Neural cell (in vitro differentiated cells): ENCODE data around the gene SLC6A18. TPM values are rescaled to one million over a fixed set of nuclear protein-coding genes. Genes with fewer than 3 reads are reported as not detected.

Experiments used
- H2AFZ ChIP-seq: fragments of 200-600, 300-800 bp; sonication (generic), shearing (Covaris generic); 2 replicates; pipeline ENCODE4 v1.6.0; 2014; ENCODE audit warnings: low read depth, mild to moderate bottlenecking, antibody characterized with exemption, low read length, moderate library complexity
- H3F3A ChIP-seq: fragments of 200-600 bp; shearing (Covaris generic); 2 replicates; pipeline ENCODE4 v1.6.1; 2016; ENCODE audit warnings: mild to moderate bottlenecking, moderate library complexity, mixed read lengths, antibody characterized with exemption, low read length; ENCODE audit not compliant: insufficient read depth, poor library complexity, severe bottlenecking
- H3K27ac ChIP-seq: fragments of 200-600, 300-800 bp; sonication (generic), shearing (Covaris generic); 2 replicates; pipeline ENCODE4 v1.5.1; 2014; ENCODE audit warnings: mild to moderate bottlenecking, low read length, moderate library complexity
- H3K27me3 ChIP-seq: fragments of 300-800, 200-600 bp; sonication (generic), shearing (Covaris generic); 2 replicates; pipeline ENCODE4 v1.6.0; 2014; ENCODE audit warnings: mild to moderate bottlenecking, low read depth, low read length, moderate library complexity; ENCODE audit not compliant: insufficient read depth
- H3K36me3 ChIP-seq: fragments of 300-800, 200-600 bp; sonication (generic), shearing (Covaris generic); 2 replicates; pipeline ENCODE4 v1.5.1; 2014; ENCODE audit warnings: mild to moderate bottlenecking, antibody characterized with exemption, low read length, moderate library complexity; ENCODE audit not compliant: insufficient read depth
- H3K4me2 ChIP-seq: fragments of 300-800, 200-600 bp; sonication (generic), shearing (Covaris generic); 2 replicates; pipeline ENCODE4 v1.6.0; 2014; ENCODE audit warnings: mild to moderate bottlenecking, low read length
- H3K4me3 ChIP-seq: fragments of 300-800, 200-600 bp; sonication (generic), shearing (Covaris generic); 2 replicates; pipeline ENCODE4 v1.5.1; 2014; ENCODE audit warnings: mild to moderate bottlenecking, low read length, moderate library complexity
- H3K79me2 ChIP-seq: fragments of 200-600 bp; shearing (Covaris generic); replicated peaks from 2 replicates; pipeline ENCODE4 v1.6.0; 2014; ENCODE audit warnings: mild to moderate bottlenecking, low read length, moderate library complexity; ENCODE audit not compliant: insufficient read depth
- H3K9ac ChIP-seq: fragments of 300-800, 200-600 bp; sonication (generic), shearing (Covaris generic); 2 replicates; pipeline ENCODE4 v1.6.1; 2016; ENCODE audit warnings: mild to moderate bottlenecking, low read length, mixed read lengths
- H3K9me2 ChIP-seq: fragments of 200-600 bp; shearing (Covaris generic); 2 replicates; pipeline ENCODE4 v1.6.1; 2016; ENCODE audit warnings: mild to moderate bottlenecking, low read length, mixed read lengths; ENCODE audit not compliant: insufficient read depth
- H3K9me3 ChIP-seq: fragments of 200-600, 300-800 bp; sonication (generic), shearing (Covaris generic); 2 replicates; pipeline ENCODE4 v1.6.1; 2016; ENCODE audit warnings: mild to moderate bottlenecking, mixed run types, low read length, moderate library complexity, mixed read lengths
- H4K20me1 ChIP-seq: fragments of 200-600 bp; shearing (Covaris generic); 2 replicates; pipeline ENCODE4 v1.6.1; 2016; ENCODE audit warnings: mild to moderate bottlenecking, mixed run types; ENCODE audit not compliant: insufficient read depth
- CTCF ChIP-seq: fragments of 450-650 bp; IDR thresholded peaks from 2 replicates; pipeline ENCODE4 v1.5.1; 2014; ENCODE audit warnings: antibody characterized with exemption, mild to moderate bottlenecking, moderate library complexity; ENCODE audit not compliant: poor library complexity, severe bottlenecking
- EP300 ChIP-seq: fragments of 450-650 bp; conservative IDR thresholded peaks from 2 replicates; pipeline ENCODE4 v1.6.1; 2014; ENCODE audit warnings: antibody characterized with exemption, mild to moderate bottlenecking, moderate library complexity; ENCODE audit not compliant: poor library complexity, severe bottlenecking
- EZH2 ChIP-seq: fragments of 200-600, 300-800 bp; shearing (Covaris generic), sonication (generic); IDR thresholded peaks from 2 replicates; pipeline ENCODE4 v1.6.1; 2014; ENCODE audit warnings: antibody characterized with exemption, low read length, borderline replicate concordance, mild to moderate bottlenecking; ENCODE audit not compliant: insufficient read depth, poor library complexity, severe bottlenecking
- MXI1 ChIP-seq: fragments of 450-650 bp; conservative IDR thresholded peaks from 2 replicates; pipeline ENCODE4 v1.6.1; 2014; ENCODE audit warnings: antibody characterized with exemption, mild to moderate bottlenecking; ENCODE audit not compliant: poor library complexity, severe bottlenecking
- POLR2AphosphoS5 ChIP-seq: IDR thresholded peaks from 2 replicates; pipeline ENCODE4 v1.6.1; 2012
- RAD21 ChIP-seq: fragments of 450-650 bp; conservative IDR thresholded peaks from 2 replicates; pipeline ENCODE4 v1.6.1; 2014; ENCODE audit warnings: antibody characterized with exemption, mild to moderate bottlenecking, moderate library complexity
- REST ChIP-seq: IDR thresholded peaks from 2 replicates; pipeline ENCODE4 v1.6.1; 2012; ENCODE audit warnings: borderline replicate concordance
- SMC3 ChIP-seq: fragments of 450-650 bp; conservative IDR thresholded peaks from 2 replicates; pipeline ENCODE4 v1.6.1; 2014; ENCODE audit warnings: antibody characterized with exemption, mild to moderate bottlenecking, moderate library complexity; ENCODE audit not compliant: poor library complexity
- TAF1 ChIP-seq: IDR thresholded peaks from 2 replicates; pipeline ENCODE4 v1.6.1; 2012; ENCODE audit warnings: low read depth
- polyA plus RNA-seq: library from polyadenylated mRNA; depleted of rRNA; stranded (reverse); fragments of >200 nt; gene quantifications from 2 replicates; pipeline ENCODE4 v1.2.3, GENCODE V29; 2014

The SLC6A18 gene
- polyA plus RNA-seq, 1 donor from 2014 or later: not detected

GRCh38 chr5:1259806-1260480 lies 34.8 kb downstream of the SLC6A18 start:
- Histone ChIP-seq H3K27ac (no peak overlapping the region), H3K4me2 (no peak overlapping the region), H3K27me3 (no peaks in the 10 kb centered on the region), H3K36me3 (no peaks in the 10 kb centered on the region), H3F3A (no peaks in the 10 kb centered on the region), H3K9me2 (no peaks in the 10 kb centered on the region), H2AFZ (no peak overlapping the region), H3K9ac (no peak overlapping the region), H3K4me3 (no peak overlapping the region), H3K79me2 (no peaks in the 10 kb centered on the region), H4K20me1 (no peaks in the 10 kb centered on the region), H3K9me3 (peaks cover 8% of the 10 kb centered on the region)
- no peak for TF ChIP-seq REST
- TF ChIP-seq EZH2: no peak
- TF ChIP-seq POLR2AphosphoS5: no peak
- no peak for TF ChIP-seq CTCF
- TF ChIP-seq EP300: no peak
- no peak for TF ChIP-seq RAD21

DNA sequence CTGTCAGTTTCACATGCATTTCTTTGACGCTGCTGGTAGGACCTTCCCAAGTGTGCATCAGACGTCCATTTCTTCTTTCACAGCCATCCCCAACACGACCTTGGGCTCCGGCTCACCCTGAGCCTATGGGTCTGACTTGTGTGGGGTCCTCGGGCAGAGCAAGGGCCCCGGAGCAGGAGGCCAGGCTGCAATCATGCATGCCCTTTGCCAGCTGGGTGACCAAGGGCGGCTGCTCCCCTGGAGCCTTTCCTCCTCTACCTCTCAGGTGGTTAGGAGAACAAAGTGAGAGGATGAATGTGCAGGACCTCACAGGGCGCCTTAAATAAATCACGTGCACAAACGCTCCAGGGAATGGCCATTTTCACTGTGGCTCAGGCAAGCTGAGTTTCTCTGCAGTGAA lies 36.5 kb downstream of the SLC6A18 start:
- Histone ChIP-seq H3K9me2 (no peaks in the 10 kb centered on the region), H3K4me3 (no peak overlapping the region), H3K27me3 (no peaks in the 10 kb centered on the region), H3K9me3 (peaks cover 8% of the 10 kb centered on the region), H3K9ac (no peak overlapping the region), H3K4me2 (no peak overlapping the region), H4K20me1 (no peaks in the 10 kb centered on the region), H3F3A (no peaks in the 10 kb centered on the region), H3K36me3 (no peaks in the 10 kb centered on the region), H3K79me2 (no peaks in the 10 kb centered on the region), H2AFZ (no peak overlapping the region), H3K27ac (no peak overlapping the region)
- TF ChIP-seq POLR2AphosphoS5: no peak
- no peak for TF ChIP-seq SMC3
- TF ChIP-seq EP300: no peak
- TF ChIP-seq REST: no peak
- TF ChIP-seq TAF1: no peak
- no peak for TF ChIP-seq MXI1
- no peak for TF ChIP-seq RAD21
- TF ChIP-seq CTCF: no peak
- no peak for TF ChIP-seq EZH2
